Transverse colon (tissue), 4 donors: ENCODE results near the gene SLC30A10.

Experiments
- CTCF ChIP-seq, 5 experiments: fragments of 200-600 bp in 3 of 5; fragments of 450-650 bp in 2 of 5; sonication (generic) in 3 of 5; IDR thresholded peaks; 1 replicate in 2 of 5; 2 replicates in 3 of 5; pipeline ENCODE4 v1.5.1; 2016 to 2017; ENCODE audit warnings: antibody characterized with exemption in 5 of 5, inconsistent platforms in 3 of 5, mild to moderate bottlenecking in 2 of 5, moderate library complexity in 1 of 5
- POLR2A ChIP-seq: fragments of 450-650 bp; IDR thresholded peaks from one replicate; pipeline ENCODE4 v1.6.1; 2016; ENCODE audit warnings: antibody characterized with exemption, mild to moderate bottlenecking, moderate library complexity
- POLR2AphosphoS5 ChIP-seq, 3 donors: sonication (generic); formaldehyde crosslinking; IDR thresholded peaks; one replicate each; pipeline ENCODE4 v1.6.1; 2016; ENCODE audit warnings: antibody characterized with exemption in 3 of 3

DNA sequence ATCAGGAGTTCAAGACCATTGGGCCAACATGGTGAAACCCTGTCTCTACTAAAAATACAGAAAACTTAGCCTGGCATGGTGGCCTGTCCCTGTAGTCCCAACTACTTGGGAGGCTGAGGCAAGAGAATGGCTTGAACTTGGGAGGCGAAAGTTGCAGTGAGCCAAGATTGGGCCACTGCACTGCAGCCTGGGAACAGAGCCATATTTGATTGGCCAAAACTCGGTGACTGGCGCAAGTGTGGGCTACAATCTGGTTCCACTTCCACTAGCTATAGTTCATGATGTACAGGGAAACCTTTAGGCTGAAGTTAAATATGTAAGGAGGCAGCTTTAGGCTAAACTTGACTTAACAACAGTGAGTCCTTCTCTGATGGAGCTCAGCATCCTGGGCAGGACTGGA, 20.2 kb downstream of the SLC30A10 start:
- no peak for TF ChIP-seq CTCF (IDR thresholded peaks at IDR 0.05)
- TF ChIP-seq POLR2AphosphoS5 (IDR thresholded peaks at IDR 0.05): no peak
- no peak for TF ChIP-seq POLR2A
